IMR-90 (cell line): ENCODE data around the gene CEBPZ.

Experiments
- FOS ChIP-seq: fragments of 150-350 bp; IDR thresholded peaks from 2 replicates; pipeline ENCODE4 v1.6.1; 2016; ENCODE audit warnings: low read depth, low read length
- MAFK ChIP-seq: IDR thresholded peaks from 2 replicates; pipeline ENCODE4 v1.6.1; 2012; ENCODE audit warnings: low read depth, low read length, improper control_type of control experiment
- TF ChIP-seq, protein P1 (sequence below): conservative IDR thresholded peaks from 2 replicates; pipeline ENCODE4 v1.5.1; 2012; ENCODE audit warnings: mild to moderate bottlenecking, low read depth, low read length, improper control_type of control experiment

DNA sequence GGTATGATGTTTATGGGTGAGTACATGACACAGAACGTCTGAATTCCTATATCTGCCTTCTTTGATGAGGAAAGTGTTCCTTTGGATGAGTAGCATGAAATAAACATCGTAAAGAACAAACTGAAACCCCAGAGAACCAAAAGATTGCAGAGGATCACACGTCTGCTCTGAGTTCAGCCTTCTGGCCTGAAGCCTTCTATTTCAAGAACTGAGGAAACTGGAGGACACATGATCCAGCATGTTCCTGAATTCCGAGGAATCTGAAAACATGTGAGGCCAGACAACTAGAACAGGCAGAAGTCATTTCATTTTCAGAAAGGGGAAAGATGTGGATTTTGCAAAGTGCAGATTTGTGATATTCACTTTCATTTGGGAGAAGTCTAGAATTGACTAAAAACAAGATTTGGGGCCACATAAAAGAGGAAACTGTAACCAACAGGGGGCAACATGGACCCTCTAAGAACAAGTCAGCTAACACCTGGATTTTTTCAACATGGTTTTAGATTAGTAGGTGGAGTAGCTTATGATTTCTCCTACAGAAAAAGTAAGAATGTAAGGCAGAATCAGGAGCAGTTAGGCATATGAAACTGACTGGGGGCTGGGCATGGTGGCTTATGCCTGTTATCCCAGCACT, 51.3 kb downstream of the CEBPZ start:
- TF ChIP-seq, protein P1, sequence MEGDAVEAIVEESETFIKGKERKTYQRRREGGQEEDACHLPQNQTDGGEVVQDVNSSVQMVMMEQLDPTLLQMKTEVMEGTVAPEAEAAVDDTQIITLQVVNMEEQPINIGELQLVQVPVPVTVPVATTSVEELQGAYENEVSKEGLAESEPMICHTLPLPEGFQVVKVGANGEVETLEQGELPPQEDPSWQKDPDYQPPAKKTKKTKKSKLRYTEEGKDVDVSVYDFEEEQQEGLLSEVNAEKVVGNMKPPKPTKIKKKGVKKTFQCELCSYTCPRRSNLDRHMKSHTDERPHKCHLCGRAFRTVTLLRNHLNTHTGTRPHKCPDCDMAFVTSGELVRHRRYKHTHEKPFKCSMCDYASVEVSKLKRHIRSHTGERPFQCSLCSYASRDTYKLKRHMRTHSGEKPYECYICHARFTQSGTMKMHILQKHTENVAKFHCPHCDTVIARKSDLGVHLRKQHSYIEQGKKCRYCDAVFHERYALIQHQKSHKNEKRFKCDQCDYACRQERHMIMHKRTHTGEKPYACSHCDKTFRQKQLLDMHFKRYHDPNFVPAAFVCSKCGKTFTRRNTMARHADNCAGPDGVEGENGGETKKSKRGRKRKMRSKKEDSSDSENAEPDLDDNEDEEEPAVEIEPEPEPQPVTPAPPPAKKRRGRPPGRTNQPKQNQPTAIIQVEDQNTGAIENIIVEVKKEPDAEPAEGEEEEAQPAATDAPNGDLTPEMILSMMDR = no peak
- TF ChIP-seq MAFK (no peak), FOS (no peak)
